HG02840 (cell line): ENCODE results near the gene SNX32.

ENCODE experiments used
- ATAC-seq: cut with Tn5 transposase; IDR thresholded peaks from one replicate; pipeline ENCODE4 v1.9.1; 2021; ENCODE audit warnings: mild to moderate bottlenecking, moderate library complexity, moderate number of reproducible peaks; ENCODE audit not compliant: unreplicated experiment, low FRiP score

SNX32 gene

DNA sequence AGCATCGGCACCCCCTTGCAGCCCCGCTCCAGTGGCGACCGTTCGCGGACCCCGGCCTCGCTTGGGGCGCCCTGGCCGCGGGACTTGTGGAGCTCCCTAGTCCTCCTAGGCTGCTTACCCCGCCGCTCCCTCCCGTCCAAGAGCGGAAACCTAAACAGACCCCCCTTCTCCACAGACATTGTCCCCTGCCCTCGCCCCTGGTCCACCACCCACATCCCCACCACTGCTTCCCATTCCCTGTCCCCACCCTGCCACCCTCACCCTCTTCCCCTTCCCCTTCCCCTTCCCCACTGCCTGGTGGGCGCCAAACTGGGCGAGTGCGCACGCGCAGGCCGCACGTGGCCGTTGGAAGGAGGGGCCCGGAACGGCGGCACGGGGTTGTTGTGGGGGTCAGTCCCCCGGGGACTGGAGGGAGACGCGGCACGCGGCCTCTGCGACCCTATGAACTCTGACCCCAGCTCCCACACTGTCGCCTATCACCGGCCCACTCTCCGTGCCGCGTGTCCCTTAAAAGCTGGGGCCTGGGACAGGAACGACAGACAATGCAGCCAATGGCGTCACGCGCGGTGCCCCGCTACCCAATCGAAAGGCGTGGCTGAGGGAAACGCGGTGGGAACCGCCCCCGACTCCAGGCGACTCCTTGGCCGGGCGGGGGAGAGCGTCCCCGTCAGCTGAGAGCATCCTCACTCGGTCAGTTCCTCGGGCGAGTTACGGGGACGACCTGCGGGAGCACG, at the start of gene SNX32:
Gene SNX32, plus strand, starts transcription at position 667 of the 734 bp plus-strand sequence. CDS start 103 bp downstream, outside the sequence.
- no peak for ATAC-seq

GRCh38 chr11:65785319-65786007, 48.3 kb upstream of the SNX32 start:
- no peak for ATAC-seq

DNA sequence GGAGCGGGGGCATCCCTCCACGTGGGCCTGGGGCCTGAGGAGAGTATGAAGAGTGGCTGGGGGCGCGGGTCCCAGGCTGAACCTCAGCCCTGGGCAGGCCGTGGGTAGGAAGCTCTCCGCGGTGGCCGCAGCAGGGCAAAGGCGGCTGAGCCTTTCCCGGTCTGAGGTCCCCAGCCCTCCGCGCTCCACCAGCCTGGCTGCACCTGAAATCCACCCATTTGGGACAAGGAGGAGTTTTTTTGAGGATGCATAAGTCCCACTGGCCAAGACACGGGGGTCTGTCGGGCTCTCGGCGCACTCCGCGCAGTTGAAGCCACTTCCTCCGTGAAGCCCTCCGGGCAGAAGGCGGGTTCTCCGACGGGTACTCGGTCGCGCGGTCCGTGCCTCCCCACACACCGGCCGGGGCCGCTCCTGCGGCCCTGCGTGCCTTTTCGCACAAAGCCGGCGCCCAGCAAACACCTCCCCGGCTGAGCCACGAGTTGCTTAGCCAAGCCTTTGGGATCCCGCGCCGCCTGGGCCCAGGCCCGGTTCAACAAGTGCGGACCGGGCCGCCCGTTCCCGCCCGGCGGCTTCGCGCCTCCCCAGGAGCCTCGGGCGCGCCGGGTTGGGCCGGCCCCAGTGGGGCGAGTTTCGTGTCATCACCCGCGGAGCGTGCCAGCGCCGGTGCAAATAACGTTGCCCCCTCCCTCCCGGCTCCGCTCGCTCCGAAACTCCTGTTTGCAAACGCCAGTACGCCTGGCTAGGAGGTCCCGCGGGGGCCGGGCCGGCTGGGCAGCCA, 47.6 kb upstream of the SNX32 start:
- ATAC-seq, result no peak

- no peak for ATAC-seq
Observed at GRCh38 chr11:65786786-65787636, 46.8 kb upstream of the SNX32 start, which contains the start of gene OVOL1. OVOL1 (plus strand) TSS chr11:65787063; CDS start chr11:65787374, 311 bp downstream.

DNA sequence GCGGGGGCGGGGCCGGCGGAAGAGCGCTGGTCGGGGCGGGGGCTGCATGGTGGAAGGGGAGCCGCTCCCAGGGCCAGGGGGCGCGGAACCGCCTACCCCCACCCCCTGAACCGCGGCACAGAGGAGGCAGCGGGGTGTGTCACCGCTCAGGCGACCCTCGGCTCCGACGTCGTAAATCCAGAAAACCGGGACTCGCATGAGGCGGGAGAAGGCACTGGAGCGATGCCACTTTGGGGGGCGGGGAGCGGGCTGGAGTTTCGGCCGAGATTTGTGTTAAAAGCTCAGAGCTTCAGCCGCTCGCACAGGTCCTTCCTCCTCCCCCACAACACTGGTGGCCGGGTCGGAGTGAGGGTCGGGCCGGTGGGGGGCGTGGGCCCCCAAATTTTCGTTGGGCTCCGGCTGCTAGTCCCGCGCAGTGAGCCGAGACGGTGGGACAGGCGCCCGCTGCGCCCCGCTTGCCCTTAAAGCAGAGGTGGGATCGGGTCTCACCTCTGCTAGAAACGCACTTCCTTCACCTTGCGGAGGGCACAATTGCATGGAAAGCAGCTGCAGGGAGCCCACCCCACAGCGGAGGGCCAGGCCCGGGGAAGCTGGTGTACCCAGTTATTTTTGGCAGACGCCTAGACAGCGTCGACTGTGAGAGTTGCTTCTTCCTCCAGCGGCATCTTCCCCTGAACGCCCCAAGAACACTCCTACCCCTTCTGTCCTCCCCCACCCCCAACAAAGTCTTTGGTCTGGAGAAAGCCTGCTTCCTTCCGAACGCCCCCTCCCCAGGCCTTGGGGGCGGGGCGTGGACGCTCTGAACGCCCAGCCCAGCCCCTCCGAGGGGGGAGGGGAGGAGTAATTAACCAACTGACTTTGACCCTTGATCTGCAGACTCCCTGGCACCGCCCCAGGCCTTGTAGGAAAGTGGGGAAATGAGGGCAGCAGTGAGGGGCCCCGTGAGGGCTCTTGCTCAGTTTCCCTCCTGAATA, 45.8 kb upstream of the SNX32 start:
- ATAC-seq, result no peak

DNA sequence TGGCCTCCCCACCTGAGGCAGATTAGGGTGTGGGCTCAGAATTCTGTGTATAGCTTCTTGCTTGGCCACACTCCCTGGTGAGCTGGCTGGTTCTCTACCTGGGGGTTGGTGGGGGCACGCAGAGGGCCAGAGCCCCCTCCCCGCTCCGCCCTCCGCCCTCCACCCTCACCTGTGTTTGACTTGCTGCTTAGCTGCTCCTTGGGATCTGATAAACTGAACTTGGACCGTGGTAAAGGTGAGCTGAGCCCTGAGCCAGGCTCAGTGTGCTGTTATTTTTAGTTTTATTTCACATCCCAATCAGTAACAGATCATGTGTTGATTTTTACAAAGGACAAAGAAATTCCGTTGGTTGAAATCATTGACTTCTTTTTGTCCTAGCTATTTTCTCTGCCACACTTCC, 44.9 kb upstream of the SNX32 start:
- no peak for ATAC-seq

DNA sequence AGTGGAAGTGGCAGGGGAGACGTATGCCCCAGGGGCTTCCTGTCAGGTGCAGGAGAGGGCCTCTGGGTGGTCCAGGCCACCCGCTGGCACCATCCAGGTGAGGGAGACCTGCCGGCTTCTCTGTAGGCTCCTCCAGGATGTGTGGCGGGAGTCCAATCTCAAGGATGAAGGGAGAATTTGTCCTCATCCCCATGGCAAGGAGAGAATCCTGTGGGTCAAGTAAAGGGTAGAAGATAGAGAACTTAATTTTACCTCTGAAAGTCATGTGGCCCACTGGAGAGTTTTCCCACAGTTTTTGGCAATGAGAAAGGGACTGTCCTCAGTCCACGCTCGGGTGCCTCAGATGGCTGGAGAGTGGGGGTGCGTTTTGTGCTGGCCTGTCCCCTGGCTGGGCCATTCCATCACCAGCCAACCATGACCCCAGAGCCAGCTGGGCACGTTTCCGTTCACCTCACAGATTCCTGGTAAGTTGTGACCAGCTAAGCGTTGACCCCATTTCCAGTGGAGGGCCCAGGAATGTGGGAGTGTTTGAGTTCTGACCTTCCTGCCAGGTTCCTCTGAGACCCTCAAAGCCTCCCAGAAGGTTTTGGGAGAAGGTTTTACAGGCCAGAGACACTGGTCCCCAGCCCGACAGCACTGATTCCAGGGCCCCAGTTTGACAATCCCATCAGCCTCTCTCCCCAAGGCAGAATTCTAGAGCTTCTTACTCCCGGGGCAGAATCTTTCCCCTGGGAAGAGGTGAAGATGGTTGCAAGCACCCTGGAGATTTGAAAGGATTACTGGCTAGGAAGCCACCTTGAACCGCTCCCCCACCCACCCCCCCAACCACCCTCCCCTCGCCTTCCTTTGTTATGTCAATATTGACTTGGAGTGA, 44.3 kb upstream of the SNX32 start:
- ATAC-seq, result no peak

DNA sequence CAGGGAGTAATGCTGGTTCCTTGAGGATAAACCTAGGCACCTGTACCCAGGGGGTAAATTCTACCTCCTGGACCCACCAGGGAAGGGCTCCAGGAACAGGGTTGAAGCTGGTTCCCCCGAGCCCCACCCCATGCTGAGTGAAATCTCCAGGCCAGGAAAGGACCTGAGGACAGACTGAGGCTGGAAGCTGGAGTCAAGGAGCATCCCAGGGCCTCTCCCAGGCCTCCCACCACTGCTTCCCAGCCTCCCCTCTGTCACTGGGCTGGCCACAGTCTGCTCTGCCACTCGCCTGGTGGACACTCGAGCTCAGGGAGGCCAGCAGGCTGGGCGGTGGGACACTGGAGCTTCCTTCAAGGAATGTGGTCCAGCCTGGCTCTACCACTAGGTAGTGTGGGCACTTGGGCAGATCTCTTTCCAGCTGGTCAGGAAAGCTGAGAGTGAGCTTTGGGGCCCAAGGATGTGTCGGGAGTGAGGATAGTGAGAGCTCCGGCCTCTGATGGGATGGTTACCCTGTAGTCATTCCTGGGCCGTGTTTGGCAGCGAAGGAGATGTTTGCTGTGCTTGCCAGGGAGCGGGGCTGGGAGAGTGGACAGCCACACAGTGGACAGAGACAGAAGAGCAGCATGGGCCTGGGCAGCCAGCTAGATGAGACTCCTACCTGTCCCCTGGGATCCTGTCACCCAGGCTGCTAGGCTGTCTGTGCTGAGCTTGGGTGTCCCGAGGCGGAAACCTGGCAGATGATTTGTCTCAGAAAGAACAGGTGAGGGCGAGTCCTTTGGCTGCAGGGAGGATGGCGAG, 43.5 kb upstream of the SNX32 start:
- no peak for ATAC-seq

DNA sequence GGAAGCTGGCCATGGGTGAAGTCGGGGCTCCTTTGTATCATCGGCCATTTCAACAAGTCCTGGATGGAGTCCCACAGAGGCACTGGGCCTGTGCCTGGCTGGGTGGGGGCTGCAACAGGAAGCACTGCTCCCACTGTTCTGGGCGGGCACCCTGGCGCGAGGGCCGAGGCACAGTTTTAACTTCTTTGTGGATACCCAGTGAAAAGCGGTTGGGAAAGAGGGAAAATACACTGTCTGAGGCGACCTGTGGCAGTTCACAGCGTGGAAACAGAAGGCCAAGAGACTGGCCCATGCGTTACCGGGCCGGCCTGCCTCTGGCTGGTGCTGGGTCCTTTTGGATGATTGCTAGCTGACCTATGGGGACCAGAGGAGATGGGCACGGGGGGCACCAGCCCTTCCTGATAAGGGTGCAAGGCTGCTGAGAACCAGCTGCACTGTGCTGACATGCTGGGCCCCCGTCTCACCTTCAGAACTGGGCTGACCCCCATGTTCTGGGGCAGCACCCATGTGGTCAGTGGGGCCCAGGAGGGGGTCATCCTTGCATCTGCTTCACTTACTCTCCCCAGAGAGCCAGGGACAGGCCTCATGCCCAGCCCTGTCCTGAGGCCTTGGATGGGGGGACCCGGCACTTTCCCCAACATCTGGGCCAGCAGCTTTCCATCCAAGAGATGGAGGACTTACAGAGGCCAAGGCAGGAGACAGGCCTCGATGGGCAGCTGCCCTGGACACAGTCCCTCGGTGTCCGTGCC, 42.7 kb upstream of the SNX32 start:
- no peak for ATAC-seq

DNA sequence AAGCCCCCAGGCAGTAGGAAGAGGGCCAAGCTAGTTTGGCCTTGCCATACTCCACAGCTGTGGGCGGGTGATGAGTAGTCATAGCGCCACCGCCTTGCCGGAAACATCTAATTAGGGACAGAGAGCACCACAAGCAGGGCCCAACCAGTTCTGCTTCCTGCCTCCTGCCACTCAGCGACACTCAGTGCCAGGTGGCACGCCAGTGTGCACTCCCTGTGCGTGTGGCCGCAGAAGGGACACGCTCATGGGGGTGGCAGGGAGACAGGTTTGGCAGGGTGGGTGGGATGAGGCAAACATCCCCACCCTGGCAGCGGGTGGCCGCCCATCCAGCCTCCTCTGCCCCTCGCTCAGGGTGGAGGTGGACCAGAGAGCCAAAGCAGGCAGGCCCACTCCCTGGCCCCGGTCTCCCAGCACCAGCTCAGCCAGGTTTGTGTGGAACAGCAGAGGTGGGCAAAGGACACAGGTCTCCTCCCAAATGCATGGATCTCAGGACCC, 42.0 kb upstream of the SNX32 start:
- no peak for ATAC-seq

DNA sequence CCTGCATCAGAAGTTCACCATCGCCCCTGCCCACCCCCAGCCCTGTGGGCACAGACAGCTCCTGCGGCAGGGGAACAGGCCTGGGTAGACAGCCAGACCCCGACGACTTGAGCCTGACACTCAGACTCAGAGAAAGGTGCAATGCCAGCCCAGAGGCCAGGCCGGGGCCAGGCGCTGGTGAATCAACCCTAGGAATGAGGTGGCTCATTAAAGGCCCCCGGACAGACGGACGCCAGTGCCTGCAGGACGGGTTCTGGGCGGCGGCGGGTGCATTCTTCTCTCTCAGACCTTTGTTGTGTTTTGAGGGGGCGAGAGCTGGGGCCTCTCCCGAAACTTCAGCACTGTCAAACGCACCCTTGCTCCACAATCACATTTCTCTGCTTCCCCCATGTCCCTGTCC, 41.3 kb upstream of the SNX32 start:
- no peak for ATAC-seq

GRCh38 chr11:65793144-65793581, 40.6 kb upstream of the SNX32 start:
- no peak for ATAC-seq

GRCh38 chr11:65793625-65794400, 40.0 kb upstream of the SNX32 start:
- no peak for ATAC-seq

GRCh38 chr11:65794570-65795510, 38.9 kb upstream of the SNX32 start:
- ATAC-seq, result no peak
